Stomach (tissue), 4 donors: ENCODE measurements around the gene LVRN.

Experiments used
- CTCF ChIP-seq, 7 experiments: fragments of 450-650 bp in 4 of 7; fragments of 200-600 bp in 3 of 7; sonication (generic) in 3 of 7; IDR thresholded peaks; one replicate each; pipeline ENCODE4 v1.5.1; 2016 to 2019; ENCODE audit warnings: antibody characterized with exemption in 7 of 7, control low read depth in 2 of 7, mild to moderate bottlenecking in 1 of 7
- POLR2AphosphoS5 ChIP-seq, 3 donors: sonication (generic); formaldehyde crosslinking; IDR thresholded peaks; one replicate each; pipeline ENCODE4 v1.6.1; 2016; ENCODE audit warnings: antibody characterized with exemption in 3 of 3

GRCh38 chr5:116058346-116058936 lies 96.2 kb downstream of the LVRN start:
- TF ChIP-seq CTCF (IDR thresholded peaks at IDR 0.05): no peak
- no peak for TF ChIP-seq POLR2AphosphoS5 (IDR thresholded peaks at IDR 0.05)
